Measurements from ENCODE around the gene C19orf38.
"Not testable (repeated sequence)": the region's sequence is repeated elsewhere in the genome, so short reads cannot be mapped to it uniquely, and the experiment has no call there.

DNA sequence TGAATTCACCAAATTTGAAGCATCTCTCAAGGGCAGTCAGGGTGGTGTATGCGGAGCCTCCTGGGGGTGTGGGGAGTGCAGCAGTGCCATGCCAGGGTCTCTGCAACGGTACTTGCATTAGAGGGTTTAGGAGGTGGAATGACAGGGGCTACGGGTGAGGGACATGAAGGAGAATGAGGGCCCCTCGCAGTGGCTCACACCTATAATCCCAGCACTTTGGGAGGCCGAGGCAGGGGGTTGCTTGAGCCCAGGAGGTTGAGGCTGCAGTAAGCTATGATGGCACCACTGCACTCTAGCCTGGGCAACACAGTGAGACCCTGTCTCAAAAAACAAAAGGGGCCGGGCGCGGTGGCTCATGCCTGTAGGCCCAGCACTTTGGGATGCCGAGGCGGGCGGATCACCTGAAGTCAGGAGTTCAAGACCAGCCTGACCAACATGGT, 21.7 kb downstream of the C19orf38 start:
- TF ChIP-seq CTCF (IDR thresholded peaks at IDR 0.05; ENCODE audit: extremely low read depth in 1 of 2, insufficient read depth in 1 of 2, low read depth in 1 of 2, low read length in 2 of 2); POLR2AphosphoS5 (IDR thresholded peaks at IDR 0.05; ENCODE audit: insufficient read depth, low read depth, low read length); POLR2A (IDR thresholded peaks at IDR 0.05; ENCODE audit: low read depth, low read length); GATA2 (IDR thresholded peaks at IDR 0.05; ENCODE audit: insufficient read depth, insufficient read length, low read depth, low read length); EZH2 (IDR thresholded peaks at IDR 0.05; ENCODE audit: borderline replicate concordance, low read depth, low read length, severe bottlenecking): not testable (repeated sequence)
- TF ChIP-seq, protein P1, sequence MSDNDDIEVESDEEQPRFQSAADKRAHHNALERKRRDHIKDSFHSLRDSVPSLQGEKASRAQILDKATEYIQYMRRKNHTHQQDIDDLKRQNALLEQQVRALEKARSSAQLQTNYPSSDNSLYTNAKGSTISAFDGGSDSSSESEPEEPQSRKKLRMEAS (IDR thresholded peaks at IDR 0.05; ENCODE audit: insufficient read depth, insufficient read length), result not testable (repeated sequence)

All from endothelial cell of umbilical vein (primary cell).